Epithelial cell of esophagus (primary cell): Measurements from ENCODE around the gene VPS4A.
"Not testable (repeated sequence)": the region's sequence is repeated elsewhere in the genome, so short reads cannot be mapped to it uniquely, and the experiment has no call there.

ENCODE experiments used
- DNase-seq: peaks from one replicate; pipeline ENCODE4 v3.0.0; 2010; ENCODE audit warnings: low read depth
- H3K4me3 ChIP-seq: 2 replicates; pipeline ENCODE4 v1.5.1; 2011; ENCODE audit warnings: mild to moderate bottlenecking, low read length, control low read depth
- TF ChIP-seq, protein P1 (sequence below): IDR thresholded peaks from 2 replicates; pipeline ENCODE4 v1.5.1; 2011; ENCODE audit warnings: low read depth, mild to moderate bottlenecking, low read length, control low read depth, inconsistent platforms; ENCODE audit not compliant: insufficient read depth; ENCODE audit errors: missing control alignments

The VPS4A gene

DNA sequence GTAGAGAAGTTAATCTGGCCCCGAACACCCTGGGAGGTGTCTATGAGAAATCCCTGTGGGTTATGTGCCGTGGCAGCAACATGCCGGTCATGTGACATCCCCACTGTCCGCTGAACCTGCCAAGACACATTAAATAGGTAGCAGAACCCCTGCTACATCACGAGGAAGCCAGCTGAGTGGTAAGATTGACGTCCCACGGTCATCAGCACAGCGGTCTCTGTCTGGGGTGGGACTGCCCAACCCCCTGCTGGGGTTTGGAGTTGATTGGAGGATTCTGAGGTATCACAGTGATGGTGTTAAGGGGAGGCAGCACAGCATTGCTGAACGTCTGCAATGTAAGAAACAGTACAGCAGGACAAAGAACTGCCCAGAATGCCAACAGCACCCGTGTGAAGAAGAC lies 38.4 kb downstream of the VPS4A start:
- H3K4me3 ChIP-seq = no peak overlapping the region
- TF ChIP-seq, protein P1, sequence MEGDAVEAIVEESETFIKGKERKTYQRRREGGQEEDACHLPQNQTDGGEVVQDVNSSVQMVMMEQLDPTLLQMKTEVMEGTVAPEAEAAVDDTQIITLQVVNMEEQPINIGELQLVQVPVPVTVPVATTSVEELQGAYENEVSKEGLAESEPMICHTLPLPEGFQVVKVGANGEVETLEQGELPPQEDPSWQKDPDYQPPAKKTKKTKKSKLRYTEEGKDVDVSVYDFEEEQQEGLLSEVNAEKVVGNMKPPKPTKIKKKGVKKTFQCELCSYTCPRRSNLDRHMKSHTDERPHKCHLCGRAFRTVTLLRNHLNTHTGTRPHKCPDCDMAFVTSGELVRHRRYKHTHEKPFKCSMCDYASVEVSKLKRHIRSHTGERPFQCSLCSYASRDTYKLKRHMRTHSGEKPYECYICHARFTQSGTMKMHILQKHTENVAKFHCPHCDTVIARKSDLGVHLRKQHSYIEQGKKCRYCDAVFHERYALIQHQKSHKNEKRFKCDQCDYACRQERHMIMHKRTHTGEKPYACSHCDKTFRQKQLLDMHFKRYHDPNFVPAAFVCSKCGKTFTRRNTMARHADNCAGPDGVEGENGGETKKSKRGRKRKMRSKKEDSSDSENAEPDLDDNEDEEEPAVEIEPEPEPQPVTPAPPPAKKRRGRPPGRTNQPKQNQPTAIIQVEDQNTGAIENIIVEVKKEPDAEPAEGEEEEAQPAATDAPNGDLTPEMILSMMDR = no peak
- no peak for DNase-seq

DNA sequence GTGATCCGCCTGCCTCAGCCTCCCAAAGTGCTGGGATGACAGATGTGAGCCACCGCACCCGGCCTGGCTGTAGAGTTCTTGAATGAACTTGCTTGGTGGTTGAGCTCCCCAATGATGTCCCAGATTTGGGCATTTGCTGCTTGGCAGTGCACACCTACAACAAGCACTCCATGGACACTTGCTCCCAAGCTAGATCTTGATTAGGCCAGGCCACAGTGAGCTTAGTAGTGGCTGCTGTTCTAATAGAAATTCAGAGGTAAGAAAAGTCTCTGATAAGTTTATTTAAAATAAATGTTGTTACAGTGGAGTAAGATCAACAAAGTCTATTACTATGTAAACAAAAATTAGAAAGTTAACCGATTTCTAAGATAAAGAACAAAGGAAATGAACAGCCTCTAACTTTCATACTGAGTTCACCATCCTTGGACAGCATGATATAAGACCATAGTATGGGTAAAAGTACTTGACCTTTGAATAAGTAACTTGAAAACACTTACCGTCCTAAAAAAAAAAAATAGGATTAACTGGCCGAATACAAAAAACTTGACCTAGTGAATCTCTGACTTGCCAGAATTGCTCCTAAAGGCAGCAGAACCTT lies 39.5 kb downstream of the VPS4A start:
- H3K4me3 ChIP-seq = no peak overlapping the region
- no peak for DNase-seq
- TF ChIP-seq, protein P1 = no peak

DNA sequence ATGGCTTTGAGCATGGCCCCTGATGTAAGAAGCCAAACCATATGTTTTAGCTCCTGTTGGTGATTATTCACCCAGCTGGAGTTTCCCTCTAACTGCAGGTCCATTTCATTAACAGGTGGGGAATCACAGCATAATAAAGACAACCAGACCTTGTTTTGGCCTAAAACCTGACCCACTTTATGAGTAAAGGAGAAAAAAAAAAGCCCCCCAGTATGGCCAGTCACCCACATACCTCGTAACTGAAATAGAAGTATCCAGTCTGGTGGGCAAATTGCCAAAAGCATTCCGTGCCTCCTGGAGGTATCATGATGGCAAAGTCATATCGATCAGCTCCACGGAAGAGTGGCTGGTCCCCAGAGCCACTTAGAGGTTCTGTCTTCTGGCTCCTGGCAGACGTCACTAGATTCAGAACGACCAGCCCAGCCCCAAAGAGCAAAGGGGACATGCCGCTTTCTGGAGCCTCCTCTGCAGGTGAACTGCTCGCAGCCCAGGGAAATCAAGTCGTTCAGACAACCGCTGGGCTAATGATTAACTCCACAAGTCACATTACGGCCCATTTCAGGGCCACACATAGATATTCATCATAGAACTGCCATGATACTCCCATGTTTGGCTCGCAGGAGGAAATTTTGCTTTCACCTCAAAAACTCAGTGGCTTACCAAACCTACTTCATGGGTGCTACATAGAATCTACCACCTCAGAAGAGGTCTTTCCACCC lies 40.3 kb downstream of the VPS4A start, which contains the start of gene TMED6:
TMED6 (minus strand) TSS at position 478 of the 719 bp plus-strand sequence; CDS start at position 445, 33 bp downstream.
- TF ChIP-seq, protein P1 = no peak
- DNase-seq = no peak
- no peak within 1 kb of the TSS for H3K4me3 ChIP-seq

DNA sequence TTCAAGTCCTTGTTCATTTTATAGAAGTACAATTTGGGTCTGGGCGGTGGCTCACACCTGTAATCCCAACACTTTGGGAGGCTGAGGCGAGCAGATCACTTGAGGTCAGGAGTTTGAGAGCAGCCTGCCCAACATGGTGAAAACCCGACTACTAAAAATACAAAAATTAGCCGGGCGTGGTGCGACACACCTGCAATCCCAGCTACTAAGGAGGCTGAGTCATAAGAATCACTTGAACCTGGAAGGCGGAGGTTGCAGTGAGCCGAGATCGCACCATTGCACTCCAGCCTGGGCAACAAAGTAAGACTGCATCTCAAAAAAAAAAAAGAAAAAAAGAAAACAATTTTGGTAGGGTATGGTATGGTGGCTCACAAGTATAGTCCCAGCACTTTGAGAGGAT lies 48.9 kb downstream of the VPS4A start:
- H3K4me3 ChIP-seq = not testable (repeated sequence)
- peak; percentile 35 for DNase-seq

DNA sequence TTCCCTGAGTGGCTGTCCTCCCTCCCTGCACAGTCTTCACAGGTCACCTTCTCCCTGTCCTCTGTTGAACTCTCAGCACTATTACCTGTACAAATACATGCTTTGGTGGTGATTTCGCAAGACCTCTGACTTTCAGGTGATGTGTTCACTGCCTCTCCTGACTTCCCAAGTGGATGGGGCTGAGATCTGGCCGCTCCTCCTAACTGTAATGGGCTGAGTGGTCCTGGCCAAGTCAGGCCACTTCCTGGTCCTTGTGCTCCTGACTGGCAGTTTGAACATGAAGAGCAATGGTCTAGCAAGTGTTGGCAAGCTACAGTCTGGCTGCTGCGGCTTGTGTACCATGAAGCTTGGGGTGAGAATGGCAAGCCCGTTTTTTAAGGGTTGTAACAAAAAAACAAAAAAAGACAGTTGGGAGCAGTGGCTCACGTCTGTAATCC lies 52.1 kb downstream of the VPS4A start:
- no peak overlapping the region for H3K4me3 ChIP-seq
- TF ChIP-seq, protein P1 = no peak
- peak; percentile 66 for DNase-seq

DNA sequence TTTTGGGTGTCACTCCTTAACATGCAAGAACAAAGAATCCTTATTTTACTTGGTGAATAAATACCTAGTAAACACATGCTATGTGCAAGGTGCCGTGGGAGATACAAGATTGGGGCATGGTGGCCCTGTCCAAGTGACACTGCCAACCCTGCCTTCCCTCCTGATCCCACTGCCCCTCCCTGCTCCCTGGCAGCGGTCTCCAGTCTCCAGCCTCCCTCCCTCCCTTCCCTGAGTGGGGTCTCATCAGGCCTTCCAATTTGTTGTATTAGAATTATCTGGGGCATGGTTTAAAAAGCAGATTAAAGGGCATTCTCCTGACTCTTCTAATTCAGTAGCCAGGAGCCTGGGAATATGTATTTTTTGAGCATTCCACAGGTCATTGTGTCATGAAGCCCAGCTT lies 52.9 kb downstream of the VPS4A start:
- H3K4me3 ChIP-seq = no peak overlapping the region
- TF ChIP-seq, protein P1 = no peak
- DNase-seq = no peak

DNA sequence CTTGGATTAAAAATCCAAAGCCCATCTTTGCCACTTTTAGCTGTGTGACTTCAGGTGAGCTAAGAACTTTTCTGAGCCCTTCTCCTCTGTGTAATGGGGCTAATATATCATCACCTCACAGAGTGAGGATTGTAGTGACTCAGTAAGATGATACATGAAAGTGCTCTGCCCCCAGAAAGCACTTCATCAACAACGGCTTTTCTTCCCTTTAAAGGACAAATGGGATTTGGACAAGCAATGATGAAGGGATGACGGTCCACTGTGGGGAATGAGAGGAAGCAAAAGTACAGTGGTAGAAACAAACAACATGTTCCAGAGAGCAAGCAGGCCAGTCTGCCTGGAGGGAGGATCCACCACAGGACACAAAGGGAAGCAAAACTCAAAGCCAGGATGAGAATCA lies 54.8 kb downstream of the VPS4A start:
- TF ChIP-seq, protein P1 = no peak
- DNase-seq = no peak

More for the DNA sequence above, 54.8 kb downstream of the VPS4A start:
- no peak overlapping the region for H3K4me3 ChIP-seq
